Tibial nerve (tissue), 3 donors: ENCODE data around the gene PPIL4.

Experiments
- POLR2A ChIP-seq, 2 donors: fragments of 450-650 bp; IDR thresholded peaks; one replicate each; pipeline ENCODE4 v1.6.1; 2017; ENCODE audit warnings: antibody characterized with exemption in 2 of 2, mild to moderate bottlenecking in 2 of 2, moderate library complexity in 2 of 2
- TF ChIP-seq, protein P1 (sequence below), 5 experiments: fragments of 200-600 bp in 3 of 5; fragments of 450-650 bp in 2 of 5; sonication (generic) in 3 of 5; IDR thresholded peaks; one replicate each; pipeline ENCODE4 v1.5.1; 2016 to 2019; ENCODE audit warnings: antibody characterized with exemption in 5 of 5, mild to moderate bottlenecking in 3 of 5, moderate library complexity in 2 of 5

- TF ChIP-seq, protein P1, sequence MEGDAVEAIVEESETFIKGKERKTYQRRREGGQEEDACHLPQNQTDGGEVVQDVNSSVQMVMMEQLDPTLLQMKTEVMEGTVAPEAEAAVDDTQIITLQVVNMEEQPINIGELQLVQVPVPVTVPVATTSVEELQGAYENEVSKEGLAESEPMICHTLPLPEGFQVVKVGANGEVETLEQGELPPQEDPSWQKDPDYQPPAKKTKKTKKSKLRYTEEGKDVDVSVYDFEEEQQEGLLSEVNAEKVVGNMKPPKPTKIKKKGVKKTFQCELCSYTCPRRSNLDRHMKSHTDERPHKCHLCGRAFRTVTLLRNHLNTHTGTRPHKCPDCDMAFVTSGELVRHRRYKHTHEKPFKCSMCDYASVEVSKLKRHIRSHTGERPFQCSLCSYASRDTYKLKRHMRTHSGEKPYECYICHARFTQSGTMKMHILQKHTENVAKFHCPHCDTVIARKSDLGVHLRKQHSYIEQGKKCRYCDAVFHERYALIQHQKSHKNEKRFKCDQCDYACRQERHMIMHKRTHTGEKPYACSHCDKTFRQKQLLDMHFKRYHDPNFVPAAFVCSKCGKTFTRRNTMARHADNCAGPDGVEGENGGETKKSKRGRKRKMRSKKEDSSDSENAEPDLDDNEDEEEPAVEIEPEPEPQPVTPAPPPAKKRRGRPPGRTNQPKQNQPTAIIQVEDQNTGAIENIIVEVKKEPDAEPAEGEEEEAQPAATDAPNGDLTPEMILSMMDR (IDR thresholded peaks at IDR 0.05), result no peak
- no peak for TF ChIP-seq POLR2A (IDR thresholded peaks at IDR 0.05)
Observed at GRCh38 chr6:149458806-149459205, 87.0 kb downstream of the PPIL4 start.
